ENCODE results near the gene DBF4. TPM values are rescaled to one million over a fixed set of nuclear protein-coding genes. Genes with fewer than 3 reads are reported as not detected.
"Not testable (repeated sequence)": the region's sequence is repeated elsewhere in the genome, so short reads cannot be mapped to it uniquely, and the experiment has no call there.

DBF4 gene, protein sequence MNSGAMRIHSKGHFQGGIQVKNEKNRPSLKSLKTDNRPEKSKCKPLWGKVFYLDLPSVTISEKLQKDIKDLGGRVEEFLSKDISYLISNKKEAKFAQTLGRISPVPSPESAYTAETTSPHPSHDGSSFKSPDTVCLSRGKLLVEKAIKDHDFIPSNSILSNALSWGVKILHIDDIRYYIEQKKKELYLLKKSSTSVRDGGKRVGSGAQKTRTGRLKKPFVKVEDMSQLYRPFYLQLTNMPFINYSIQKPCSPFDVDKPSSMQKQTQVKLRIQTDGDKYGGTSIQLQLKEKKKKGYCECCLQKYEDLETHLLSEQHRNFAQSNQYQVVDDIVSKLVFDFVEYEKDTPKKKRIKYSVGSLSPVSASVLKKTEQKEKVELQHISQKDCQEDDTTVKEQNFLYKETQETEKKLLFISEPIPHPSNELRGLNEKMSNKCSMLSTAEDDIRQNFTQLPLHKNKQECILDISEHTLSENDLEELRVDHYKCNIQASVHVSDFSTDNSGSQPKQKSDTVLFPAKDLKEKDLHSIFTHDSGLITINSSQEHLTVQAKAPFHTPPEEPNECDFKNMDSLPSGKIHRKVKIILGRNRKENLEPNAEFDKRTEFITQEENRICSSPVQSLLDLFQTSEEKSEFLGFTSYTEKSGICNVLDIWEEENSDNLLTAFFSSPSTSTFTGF
- 10.2 TPM for polyA plus RNA-seq (ENCODE audit: insufficient read length)

DNA sequence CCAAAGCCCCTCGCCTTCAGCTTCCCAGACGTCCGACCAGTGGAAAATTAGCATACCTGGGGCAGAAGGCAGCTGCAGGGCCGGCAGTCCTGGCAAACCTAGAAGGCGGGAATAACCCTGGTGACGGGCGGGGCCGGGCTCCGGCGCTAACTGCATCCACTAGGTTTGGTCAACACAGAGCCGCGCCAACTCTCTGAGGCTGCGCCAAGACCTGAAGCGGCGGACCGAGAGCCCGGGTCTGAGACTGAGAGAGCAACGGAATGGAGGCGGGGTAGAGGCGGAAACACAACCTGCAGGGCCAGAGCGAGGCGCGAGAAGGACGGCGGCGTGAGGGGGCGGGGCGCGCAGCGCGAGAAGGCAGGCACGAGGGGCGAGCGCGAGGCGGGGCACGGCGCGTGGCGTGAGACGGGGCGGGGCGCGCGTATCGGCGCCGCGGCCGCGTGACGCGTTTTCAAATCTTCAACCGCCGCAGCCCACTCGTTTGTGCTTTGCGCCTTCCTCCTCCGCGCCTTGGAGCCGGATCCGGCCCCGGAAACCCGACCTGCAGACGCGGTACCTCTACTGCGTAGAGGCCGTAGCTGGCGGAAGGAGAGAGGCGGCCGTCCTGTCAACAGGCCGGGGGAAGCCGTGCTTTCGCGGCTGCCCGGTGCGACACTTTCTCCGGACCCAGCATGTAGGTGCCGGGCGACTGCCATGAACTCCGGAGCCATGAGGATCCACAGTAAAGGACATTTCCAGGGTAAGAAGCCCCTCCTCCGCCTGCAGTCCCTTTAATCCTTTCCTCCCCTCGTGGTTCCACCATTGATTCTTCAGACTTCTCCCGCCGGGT lies at the start of gene DBF4, which contains the start of gene SLC25A40:
Gene DBF4 (plus strand): TSS at position 454 of the 829 bp plus-strand sequence. CDS start 240 bp downstream, at position 694.
Gene SLC25A40 (minus strand): TSS at position 321 of the 829 bp plus-strand sequence. CDS start 17,633 bp downstream, outside the sequence.
- DNase-seq (ENCODE audit: low read depth), result peak; percentile 70

- not testable (repeated sequence) for DNase-seq (ENCODE audit: low read depth)
Measured at GRCh38 chr7:87828383-87828782, 47.9 kb upstream of the DBF4 start.

DNA sequence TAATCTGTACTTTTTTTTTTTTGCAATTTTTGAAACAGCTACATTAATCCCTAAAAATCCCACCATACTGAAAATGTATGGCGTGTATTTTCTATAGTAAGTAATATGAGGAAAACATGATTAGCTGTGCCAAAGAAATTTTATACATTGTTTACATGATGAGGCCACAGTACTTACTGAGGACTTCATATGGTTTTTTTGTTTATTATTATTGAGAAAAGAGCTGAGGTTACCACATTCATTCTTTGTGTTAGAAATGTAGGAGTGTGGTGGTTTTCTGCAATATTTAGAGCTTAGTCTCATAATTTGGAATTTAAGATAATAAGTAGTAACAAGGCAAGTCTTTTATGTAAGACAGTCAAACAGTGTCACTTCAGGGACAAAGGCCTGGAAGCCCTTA lies 45.2 kb upstream of the DBF4 start:
- DNase-seq (ENCODE audit: low read depth), result no peak

- DNase-seq (ENCODE audit: low read depth), result no peak
Measured at GRCh38 chr7:87833130-87833529, 43.2 kb upstream of the DBF4 start.

DNA sequence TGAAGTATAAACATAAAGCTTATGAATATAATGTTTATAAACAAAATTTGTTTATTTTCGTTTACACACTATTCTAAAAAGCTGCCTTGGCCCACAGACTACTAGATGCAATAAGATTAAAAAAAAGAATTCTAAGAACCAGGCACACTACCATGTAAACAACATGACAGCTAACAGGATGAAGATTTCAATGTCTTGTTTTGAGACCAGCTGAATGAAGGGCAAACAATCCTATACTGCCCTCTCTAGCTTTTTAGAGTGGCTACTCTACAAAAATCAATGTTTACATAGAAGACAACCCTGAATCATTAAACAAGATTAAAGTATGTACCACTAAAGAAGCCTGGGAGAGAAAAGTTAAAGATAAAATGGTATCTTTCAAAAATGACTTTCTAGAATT lies 38.7 kb upstream of the DBF4 start:
- no peak for DNase-seq (ENCODE audit: low read depth)

DNA sequence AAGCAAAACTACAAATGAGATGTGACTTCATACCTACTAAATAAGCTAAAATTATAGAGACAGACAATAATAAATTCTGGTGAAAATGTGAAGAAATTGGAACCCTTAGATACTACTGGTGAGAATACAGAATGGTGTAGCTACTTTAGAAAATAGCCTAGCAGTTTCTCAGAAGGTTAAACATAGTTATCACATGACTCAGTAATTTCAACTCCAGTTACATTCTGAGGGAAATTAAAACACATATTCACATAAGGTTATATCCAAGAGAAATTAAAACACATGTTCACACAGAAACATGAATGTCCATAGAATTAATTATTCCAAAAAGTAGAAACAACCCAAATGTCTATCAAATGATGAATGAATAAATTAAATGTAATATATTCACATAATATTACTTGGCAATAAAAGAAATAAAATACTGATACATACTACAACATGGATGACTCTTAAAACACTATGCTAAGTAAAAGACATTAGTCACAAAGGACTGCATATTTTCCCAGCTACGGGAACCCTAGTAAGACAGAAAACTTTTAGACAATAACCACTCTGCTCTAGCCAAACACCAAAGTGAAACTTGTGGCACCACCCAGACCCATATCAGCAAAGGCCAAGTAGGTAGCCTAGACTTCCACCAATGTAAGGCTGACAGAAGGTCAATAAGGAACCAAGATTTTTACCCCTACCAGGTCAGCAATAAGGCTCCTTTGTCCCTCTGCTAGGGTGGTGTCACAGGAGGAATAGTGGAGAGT lies 25.3 kb upstream of the DBF4 start:
- DNase-seq (ENCODE audit: low read depth), result no peak

- DNase-seq (ENCODE audit: low read depth), result no peak
Measured at GRCh38 chr7:87852306-87852705, 24.0 kb upstream of the DBF4 start.

GRCh38 chr7:87853237-87853864 lies 22.9 kb upstream of the DBF4 start:
- DNase-seq (ENCODE audit: low read depth), result no peak

DNA sequence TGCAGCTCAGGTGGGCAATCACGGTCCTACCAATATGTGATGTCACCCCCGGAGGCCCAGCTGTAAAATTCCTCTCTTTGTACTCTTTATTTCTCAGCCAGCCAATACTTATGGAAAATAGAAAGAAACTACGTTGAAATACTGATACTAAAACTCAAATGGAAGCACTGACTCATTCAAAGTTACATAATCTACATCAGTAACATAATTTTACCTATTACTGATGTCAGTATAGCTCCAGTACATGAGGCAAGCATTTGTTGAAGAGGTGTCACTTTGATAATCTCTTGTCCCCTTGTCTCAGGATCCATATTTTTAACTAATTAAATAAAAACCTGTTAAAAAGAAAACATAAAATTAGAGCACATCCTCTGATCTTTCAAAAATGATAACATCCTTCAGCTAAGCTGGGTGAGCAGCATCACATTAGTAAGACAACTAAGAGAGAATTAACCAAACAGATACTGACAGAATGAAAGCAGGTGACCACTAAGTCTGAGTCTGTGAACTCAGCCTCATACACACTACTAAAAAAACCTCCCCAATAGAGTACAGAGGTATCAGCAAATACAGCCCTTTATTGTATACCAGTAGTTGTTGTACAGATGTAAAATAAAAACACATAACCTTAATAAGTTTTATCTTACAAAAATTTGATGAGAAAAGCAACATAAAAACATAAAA lies 17.7 kb upstream of the DBF4 start:
- DNase-seq (ENCODE audit: low read depth), result no peak

- DNase-seq (ENCODE audit: low read depth), result no peak
Measured at GRCh38 chr7:87866089-87866488, 10.2 kb upstream of the DBF4 start.

DNA sequence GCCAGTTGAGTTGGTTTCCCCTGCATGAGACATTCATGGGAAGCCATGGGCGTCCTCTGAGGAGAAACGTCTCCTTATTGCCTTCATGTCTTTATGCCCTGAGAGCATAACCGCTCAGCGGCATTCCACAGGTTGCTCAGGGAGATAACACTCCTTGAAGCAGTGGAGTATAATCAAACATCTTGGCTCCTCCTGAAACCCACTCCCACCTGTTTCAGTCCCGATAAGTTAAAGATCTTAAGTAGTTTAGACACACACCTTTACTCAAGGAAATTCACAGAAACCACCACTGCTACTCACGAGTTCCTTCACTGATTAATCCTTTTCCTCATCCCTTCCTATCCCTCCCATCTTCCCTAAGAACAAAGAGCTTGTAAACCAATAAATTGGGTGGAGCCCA lies 9.8 kb upstream of the DBF4 start:
- not testable (repeated sequence) for DNase-seq (ENCODE audit: low read depth)

DNA sequence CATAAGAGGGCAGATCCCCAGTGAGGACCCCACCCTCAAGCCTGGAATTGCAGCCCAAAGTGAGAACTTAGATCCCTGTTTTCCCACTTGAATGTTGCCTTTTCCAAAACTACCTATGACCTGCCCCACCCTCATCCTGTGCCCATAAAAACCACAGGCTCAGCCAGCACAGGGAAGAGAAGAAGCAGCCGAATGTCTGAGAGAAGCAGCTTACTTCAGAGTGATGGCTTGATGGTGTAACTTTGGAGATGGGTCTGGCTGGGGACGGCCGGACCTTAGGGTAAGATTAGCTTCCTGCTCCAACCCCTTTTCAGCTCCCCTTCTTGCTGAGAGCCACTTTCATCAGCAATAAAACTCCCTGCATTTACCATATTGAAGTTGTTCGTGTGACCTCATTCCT lies 5.8 kb upstream of the DBF4 start:
- DNase-seq (ENCODE audit: low read depth), result no peak

DNA sequence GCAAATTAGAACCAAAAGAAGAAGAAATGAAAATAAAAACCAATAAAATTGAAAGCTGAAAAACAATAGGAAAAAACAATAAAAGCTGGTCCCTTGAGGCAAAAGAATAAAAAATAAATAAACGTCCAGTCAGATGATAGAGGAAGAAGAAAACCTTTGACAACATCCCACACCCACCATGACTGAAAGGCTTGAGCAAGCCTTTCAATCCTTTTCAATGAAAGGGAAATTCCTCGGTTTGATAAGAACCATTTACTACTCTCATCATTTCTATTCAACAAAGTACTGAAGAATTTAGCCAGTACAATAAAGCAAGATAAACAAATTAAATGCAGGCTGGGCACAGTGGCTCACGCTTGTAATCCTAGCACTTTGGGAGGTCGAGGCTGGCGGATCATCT lies 3.9 kb upstream of the DBF4 start:
- DNase-seq (ENCODE audit: low read depth), result no peak

GRCh38 chr7:87873328-87873727 lies 3.0 kb upstream of the DBF4 start:
- not testable (repeated sequence) for DNase-seq (ENCODE audit: low read depth)

DNA sequence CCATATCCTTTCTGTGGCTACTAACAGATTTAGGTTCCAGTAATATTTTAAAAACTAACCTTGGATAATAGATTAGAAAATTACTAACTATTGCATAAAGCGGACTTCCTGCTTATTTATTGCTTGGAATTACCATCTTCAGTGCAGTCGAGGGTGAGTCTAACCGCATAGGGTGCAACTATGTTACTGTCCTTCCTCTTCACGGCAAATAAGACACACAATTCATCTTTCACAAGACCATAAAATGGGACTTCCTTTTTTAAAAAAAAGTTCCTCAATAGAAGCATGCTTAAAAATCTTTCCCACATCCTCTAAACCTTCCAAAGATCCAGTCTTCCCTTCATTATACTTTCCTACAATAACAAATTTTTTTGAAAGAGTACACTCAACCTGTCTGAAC lies 2.2 kb upstream of the DBF4 start:
- DNase-seq (ENCODE audit: low read depth), result no peak

GRCh38 chr7:87875151-87876039 lies 898 bp upstream of the DBF4 start:
- no peak for DNase-seq (ENCODE audit: low read depth)

DNA sequence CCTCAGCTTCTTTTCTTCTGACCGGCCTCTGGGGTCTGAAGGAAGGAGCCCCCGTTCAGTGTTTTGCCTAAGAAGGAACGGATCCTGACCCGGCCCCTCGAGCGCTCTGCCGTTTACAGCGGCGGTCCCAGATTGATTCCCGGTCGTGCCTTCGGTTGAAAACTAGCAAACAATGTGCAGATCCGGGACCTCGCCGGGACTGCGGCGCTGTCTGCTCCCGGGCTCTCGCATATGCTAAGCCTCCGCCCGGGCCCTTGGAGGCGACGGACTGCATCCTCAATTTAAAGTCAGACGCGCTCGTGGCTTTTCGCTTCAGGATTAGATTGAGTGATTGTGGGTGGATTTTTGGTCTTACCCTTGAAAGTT lies 559 bp downstream of the DBF4 start:
- DNase-seq (ENCODE audit: low read depth), result no peak

DNA sequence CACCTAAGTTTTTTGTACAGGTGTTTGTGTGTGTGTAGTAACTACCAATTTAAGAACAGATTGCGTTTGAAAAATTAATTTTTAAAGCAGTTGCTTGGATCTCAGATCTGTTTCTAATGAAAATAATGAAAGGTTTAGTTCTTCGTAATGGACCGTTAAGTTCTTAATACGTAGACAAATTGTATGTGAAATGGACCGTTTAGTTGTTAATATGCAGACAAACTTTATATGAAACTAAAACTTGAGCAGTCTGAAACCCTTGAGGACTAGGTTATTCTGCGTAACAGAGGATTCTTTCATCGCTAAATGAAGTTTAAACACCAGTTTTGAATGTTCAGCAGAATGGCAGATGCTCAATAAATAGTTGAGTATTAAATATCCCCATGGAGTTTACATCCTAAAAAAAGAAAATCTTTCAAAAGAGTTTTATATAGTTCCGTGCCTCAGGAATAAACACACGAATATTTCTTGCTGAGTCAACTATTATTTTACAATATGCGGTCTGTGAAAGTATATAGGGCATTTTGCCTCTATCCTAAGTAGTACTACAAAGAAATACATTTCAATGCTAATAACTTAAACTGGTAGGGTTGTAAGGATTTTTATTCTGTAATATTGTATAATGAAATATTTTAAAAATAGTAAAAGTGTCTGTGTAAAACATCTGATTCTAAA lies 1.2 kb downstream of the DBF4 start:
- no peak for DNase-seq (ENCODE audit: low read depth)

All from forelimb muscle (tissue), 1 donor.